C4-2B (cell line): ENCODE data around the gene IFT74.

ENCODE experiments used
- ZFX ChIP-seq: fragments of 450-650 bp; IDR thresholded peaks from 2 replicates; pipeline ENCODE4 v1.6.1; 2017
- TF ChIP-seq, protein P1 (sequence below): fragments of 450-650 bp; conservative IDR thresholded peaks from 2 replicates; pipeline ENCODE4 v1.5.1; 2017; ENCODE audit warnings: mild to moderate bottlenecking

DNA sequence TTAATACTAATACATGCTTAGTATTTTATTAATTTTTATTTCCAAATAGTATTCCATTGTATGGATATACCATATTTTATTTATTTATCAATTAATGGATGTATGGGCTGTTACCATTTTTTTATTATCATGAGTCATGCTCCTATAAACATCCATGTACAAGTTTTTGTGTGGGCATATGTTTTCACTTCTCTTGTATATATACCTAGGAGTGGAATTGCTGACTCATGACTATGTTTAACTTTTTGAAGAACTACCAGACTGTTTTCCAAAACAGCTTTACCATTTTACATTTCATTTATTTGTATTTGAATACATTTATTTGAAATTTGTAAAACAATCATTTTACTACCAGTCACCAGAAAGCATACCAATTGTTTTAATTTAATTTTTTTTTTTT lies 63.4 kb downstream of the IFT74 start:
- TF ChIP-seq, protein P1, sequence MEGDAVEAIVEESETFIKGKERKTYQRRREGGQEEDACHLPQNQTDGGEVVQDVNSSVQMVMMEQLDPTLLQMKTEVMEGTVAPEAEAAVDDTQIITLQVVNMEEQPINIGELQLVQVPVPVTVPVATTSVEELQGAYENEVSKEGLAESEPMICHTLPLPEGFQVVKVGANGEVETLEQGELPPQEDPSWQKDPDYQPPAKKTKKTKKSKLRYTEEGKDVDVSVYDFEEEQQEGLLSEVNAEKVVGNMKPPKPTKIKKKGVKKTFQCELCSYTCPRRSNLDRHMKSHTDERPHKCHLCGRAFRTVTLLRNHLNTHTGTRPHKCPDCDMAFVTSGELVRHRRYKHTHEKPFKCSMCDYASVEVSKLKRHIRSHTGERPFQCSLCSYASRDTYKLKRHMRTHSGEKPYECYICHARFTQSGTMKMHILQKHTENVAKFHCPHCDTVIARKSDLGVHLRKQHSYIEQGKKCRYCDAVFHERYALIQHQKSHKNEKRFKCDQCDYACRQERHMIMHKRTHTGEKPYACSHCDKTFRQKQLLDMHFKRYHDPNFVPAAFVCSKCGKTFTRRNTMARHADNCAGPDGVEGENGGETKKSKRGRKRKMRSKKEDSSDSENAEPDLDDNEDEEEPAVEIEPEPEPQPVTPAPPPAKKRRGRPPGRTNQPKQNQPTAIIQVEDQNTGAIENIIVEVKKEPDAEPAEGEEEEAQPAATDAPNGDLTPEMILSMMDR: no peak
- no peak for TF ChIP-seq ZFX
